ENCODE data around the gene PAGE2. TPM values are rescaled to one million over a fixed set of nuclear protein-coding genes. Genes with fewer than 3 reads are reported as not detected.

The PAGE2 gene, protein sequence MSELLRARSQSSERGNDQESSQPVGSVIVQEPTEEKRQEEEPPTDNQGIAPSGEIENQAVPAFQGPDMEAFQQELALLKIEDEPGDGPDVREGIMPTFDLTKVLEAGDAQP
- not detected for total RNA-seq

DNA sequence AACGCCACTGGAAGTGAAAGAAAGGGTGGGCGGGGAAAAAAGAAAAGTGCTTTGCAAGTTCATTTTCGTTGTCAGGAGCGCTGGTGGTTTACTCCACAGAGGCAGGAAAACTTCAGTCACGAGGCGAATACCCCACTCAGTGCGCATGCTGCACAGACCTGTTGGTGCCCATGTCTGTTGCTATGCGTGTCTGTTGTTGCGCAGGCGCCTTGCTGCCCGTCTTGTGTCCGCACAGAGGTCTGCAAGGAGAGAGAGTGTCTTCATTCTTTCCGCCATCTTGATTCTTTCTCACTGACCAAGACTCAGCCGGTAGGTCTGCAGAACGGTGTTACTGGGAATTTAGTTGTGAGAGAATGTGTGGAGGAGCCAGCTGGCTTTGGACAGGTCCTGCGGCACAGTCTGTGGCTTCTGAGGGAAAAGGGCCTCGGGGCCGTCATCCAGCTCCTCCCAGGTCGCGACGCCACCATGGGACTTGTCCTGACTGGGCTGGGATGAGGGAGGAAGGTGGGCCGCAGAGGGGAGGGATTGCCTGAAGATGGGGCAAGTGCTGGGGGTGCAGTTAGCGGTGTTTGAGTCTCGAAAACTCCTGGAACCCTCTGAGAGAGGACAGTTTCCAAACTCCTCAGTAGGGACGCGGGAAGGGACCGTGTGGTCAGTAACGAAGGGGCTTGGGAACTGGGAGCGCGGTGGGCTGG lies at the start of gene PAGE2:
TSS of gene PAGE2 (plus strand) at position 224 of the 695 bp plus-strand sequence. CDS start 1,003 bp downstream, outside the sequence.

DNA sequence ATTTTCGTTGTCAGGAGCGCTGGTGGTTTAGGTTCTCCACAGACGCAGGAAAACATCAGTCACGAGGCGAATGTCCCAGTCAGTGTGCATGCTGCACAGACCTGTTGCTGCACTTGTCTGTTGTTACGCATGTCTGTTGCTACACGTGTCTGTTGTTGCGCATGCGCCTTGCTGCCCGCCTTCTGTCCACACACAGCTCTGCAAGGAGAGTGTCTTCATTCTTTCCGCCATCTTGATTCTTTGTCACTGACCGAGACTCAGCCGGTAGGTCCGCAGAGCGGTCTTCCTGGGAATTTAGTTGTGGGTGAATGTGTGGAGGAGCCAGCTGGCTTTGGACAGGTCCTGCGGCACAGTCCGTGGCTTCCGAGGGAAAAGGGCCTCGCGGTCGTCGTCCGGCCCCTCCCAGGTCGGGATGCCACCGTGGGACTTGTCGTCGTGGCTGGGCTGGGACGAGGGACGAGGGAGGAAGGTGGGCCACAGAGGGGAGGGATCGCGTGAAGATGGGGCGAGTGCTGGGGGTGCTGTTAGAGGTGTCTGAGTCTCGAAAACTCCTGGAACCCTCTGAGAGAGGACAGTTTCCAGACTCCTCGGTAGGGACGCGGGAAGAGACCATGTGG lies 13.9 kb upstream of the PAGE2 start, which contains the start of gene PAGE2B:
TSS of gene PAGE2B (plus strand) at position 180 of the 617 bp plus-strand sequence. CDS start 1,012 bp downstream, outside the sequence.

Other genes starting within 250 kb of the PAGE2 start
- gene TRO, start 168.2 kb upstream of the PAGE2 start, total RNA-seq, result 1 to 10 TPM; 4.8 to 6.7 TPM
- under 1 TPM in 1 of 2 donors, not detected in 1; under 0.01 TPM for gene PFKFB1, start 94.8 kb upstream of the PAGE2 start, total RNA-seq
- 10 to 100 TPM in 1 of 2 donors, 1 to 10 TPM in 1; 9.3 to 16.0 TPM for gene APEX2, start 88.7 kb upstream of the PAGE2 start, total RNA-seq
- gene ALAS2, start 58.0 kb upstream of the PAGE2 start, total RNA-seq, result not detected
- not detected for gene PAGE2B, start 14.0 kb upstream of the PAGE2 start, total RNA-seq
- not detected for gene PAGE5, start 131.3 kb downstream of the PAGE2 start, total RNA-seq
- not detected for gene PAGE3, start 175.9 kb downstream of the PAGE2 start, total RNA-seq

Data from melanocyte of skin (primary cell).